HepG2 (cell line): ENCODE data around the gene SLC25A47. TPM values are rescaled to one million over a fixed set of nuclear protein-coding genes. Genes with fewer than 3 reads are reported as not detected.

Experiments
- ARID5B ChIP-seq: IDR thresholded peaks from 2 replicates; pipeline ENCODE4 v1.4.0; 2020; ENCODE audit warnings: mild to moderate bottlenecking, missing genetic modification reagents
- CENPT ChIP-seq: sonication (generic); formaldehyde crosslinking; IDR thresholded peaks from 2 replicates; pipeline ENCODE4 v1.8.0; 2022; ENCODE audit warnings: low read depth, mild to moderate bottlenecking, moderate library complexity, missing genetic modification reagents
- FIP1L1 ChIP-seq: fragments of 200-400 bp; formaldehyde crosslinking; IDR thresholded peaks from 2 replicates; pipeline ENCODE4 v1.6.1; 2018; ENCODE audit warnings: low read depth, mild to moderate bottlenecking, low read length, moderate library complexity, borderline replicate concordance; ENCODE audit not compliant: insufficient read depth
- HHEX ChIP-seq: IDR thresholded peaks from 2 replicates; pipeline ENCODE4 v1.6.1; 2016; ENCODE audit warnings: control low read depth
- MZF1 ChIP-seq: sonication (generic); formaldehyde crosslinking; IDR thresholded peaks from 2 replicates; pipeline ENCODE4 v1.8.1; 2023; ENCODE audit warnings: mild to moderate bottlenecking, missing genetic modification reagents, borderline replicate concordance
- PAX8 ChIP-seq: sonication (generic); formaldehyde crosslinking; IDR thresholded peaks from 2 replicates; pipeline ENCODE4 v1.8.0; 2022; ENCODE audit warnings: mild to moderate bottlenecking, missing genetic modification reagents, borderline replicate concordance
- PRDM4 ChIP-seq: sonication (generic); formaldehyde crosslinking; IDR thresholded peaks from 2 replicates; pipeline ENCODE4 v1.9.0; 2021; ENCODE audit warnings: missing genetic modification reagents, borderline replicate concordance
- SKI ChIP-seq: fragments of 450-650 bp; IDR thresholded peaks from one replicate; pipeline ENCODE4 v1.6.1; 2018; ENCODE audit warnings: mild to moderate bottlenecking; ENCODE audit not compliant: partially characterized antibody
- UBTF ChIP-seq: sonication (generic); formaldehyde crosslinking; IDR thresholded peaks from 2 replicates; pipeline ENCODE4 v1.4.0; 2020; ENCODE audit warnings: mild to moderate bottlenecking, missing genetic modification reagents
- ZBTB20 ChIP-seq: sonication (generic); formaldehyde crosslinking; IDR thresholded peaks from 2 replicates; pipeline ENCODE4 v1.8.1; 2023; ENCODE audit warnings: missing genetic modification reagents, low read depth, mild to moderate bottlenecking, borderline replicate concordance
- ZNF326 ChIP-seq: sonication (generic); formaldehyde crosslinking; IDR thresholded peaks from 2 replicates; pipeline ENCODE4 v1.4.0; 2020; ENCODE audit warnings: missing genetic modification reagents, borderline replicate concordance
- ZNF550 ChIP-seq: sonication (generic); formaldehyde crosslinking; IDR thresholded peaks from 2 replicates; pipeline ENCODE4 v1.4.0; 2020; ENCODE audit warnings: mild to moderate bottlenecking, missing genetic modification reagents, borderline replicate concordance
- ZNF574 ChIP-seq: sonication (generic); formaldehyde crosslinking; IDR thresholded peaks from 2 replicates; pipeline ENCODE4 v1.4.0; 2020; ENCODE audit warnings: missing genetic modification reagents
- ZNF670 ChIP-seq: sonication (generic); formaldehyde crosslinking; IDR thresholded peaks from 2 replicates; pipeline ENCODE4 v1.8.0; 2022; ENCODE audit warnings: mild to moderate bottlenecking, missing genetic modification reagents, borderline replicate concordance
- ZNF749 ChIP-seq: sonication (generic); formaldehyde crosslinking; IDR thresholded peaks from 2 replicates; pipeline ENCODE4 v1.8.0; 2022; ENCODE audit warnings: mild to moderate bottlenecking, missing genetic modification reagents, moderate library complexity, borderline replicate concordance
- ZNF788 ChIP-seq: sonication (generic); formaldehyde crosslinking; IDR thresholded peaks from 2 replicates; pipeline ENCODE4 v1.5.0; 2020; ENCODE audit warnings: mild to moderate bottlenecking, missing genetic modification reagents, borderline replicate concordance
- polyA plus RNA-seq, 8 experiments: library from polyadenylated mRNA; depleted of rRNA in 3 of 8; stranded (reverse) in 7 of 8; unstranded in 1 of 8; fragments of >200 nt; fragmentation: Illumina TruSeq in 4 of 8; extraction: Trizol in 4 of 8; gene quantifications; 2 replicates each; pipeline versions ENCODE4 v1.2.1 to v1.2.3, GENCODE V29; 2011 to 2016; ENCODE audit warnings: low read depth in 4 of 8, missing spikeins in 1 of 8, mixed read lengths in 1 of 8; ENCODE audit not compliant: insufficient read depth in 1 of 8
- total RNA-seq, 5 experiments: library from RNA; depleted of rRNA; stranded (reverse); fragments of >200 nt; fragmentation: Illumina TruSeq; extraction: Trizol; gene quantifications; 2 replicates each; pipeline ENCODE4 v1.2.3, GENCODE V29; 2016; ENCODE audit warnings: low read depth in 1 of 5

Gene SLC25A47
- total and polyA plus RNA-seq, 2 of the 13 experiments (the other 11 are each of a cell fraction or from before 2014, with no cell fraction given), result 1.0 to 1.7 TPM

- TF ChIP-seq ZNF550 (CRISPR knock-in tag) (no peak), ZNF326 (CRISPR knock-in tag) (no peak), ZNF749 (CRISPR knock-in tag) (no peak), ZNF670 (CRISPR knock-in tag) (no peak), HHEX (no peak), MZF1 (CRISPR knock-in tag) (no peak), UBTF (CRISPR knock-in tag) (peak; percentile 44; the same call in 1 of the 2 replicates), SKI (peak; percentile 17), CENPT (CRISPR knock-in tag) (no peak), ZNF574 (no peak), FIP1L1 (no peak), PRDM4 (CRISPR knock-in tag) (no peak), ARID5B (CRISPR knock-in tag) (no peak; the same call in 1 of the 2 replicates), ZBTB20 (CRISPR knock-in tag) (peak; percentile 14; the same call in 1 of the 2 replicates), PAX8 (no peak), ZNF788 (CRISPR knock-in tag) (no peak)
Observed at GRCh38 chr14:100325231-100325632, 2.1 kb downstream of the SLC25A47 start (continued).
